HepG2 (cell line): ENCODE measurements around the gene POLE4. TPM values are rescaled to one million over a fixed set of nuclear protein-coding genes. Genes with fewer than 3 reads are reported as not detected.

Experiments
- ATAC-seq: fragments of 200-7000 bp; cut with Tn5 transposase; 3 replicates; pipeline ENCODE4 v1.9.1; 2020; ENCODE audit warnings: mild to moderate bottlenecking, moderate library complexity
- BruUV-seq: library from RNA; stranded (reverse); fragments of 400-500 nt; replicated peaks from 2 replicates; lab custom pipeline; 2021; lab: Mats Ljungman, UMichigan
- CTCF ChIA-PET: fragments of 300-600 bp; formaldehyde crosslinking; extraction: SDS; loops from one replicate; lab custom pipeline; 2021; ENCODE audit warnings: low total read pairs, inconsistent platforms, low intra/inter-chr PET ratio; lab: Yijun Ruan, JAX
- POLR2A ChIA-PET: fragments of 350-600 bp; sonication (Branson Sonifier 250); formaldehyde crosslinking; loops from one replicate; lab custom pipeline; 2020; ENCODE audit warnings: antibody characterized with exemption, inconsistent platforms; lab: Yijun Ruan, JAX
- DNase-seq: peaks from one replicate; pipeline ENCODE4 v3.0.0-alpha.2; 2015; ENCODE audit warnings: low spot score
- FAIRE-seq: peaks from 3 replicates; lab custom pipeline; 2011; peaks lifted over from hg19 to GRCh38; lab: Jason Lieb, UNC
- H2AFZ ChIP-seq: one replicate; pipeline ENCODE4 v1.6.1; 2011; ENCODE audit warnings: low read length, inconsistent platforms
- H3K27ac ChIP-seq: fragments of 300-600 bp; 3 replicates; pipeline ENCODE4 v1.8.0; 2011; ENCODE audit warnings: mixed run types, mild to moderate bottlenecking, mixed read lengths, low read length, inconsistent platforms; ENCODE audit not compliant: insufficient read depth; ENCODE audit errors: extremely low read length
- H3K27me3 ChIP-seq, 2 experiments: fragments of 200-600 bp in 1 of 2; 2 replicates in 1 of 2; 3 replicates in 1 of 2; pipeline versions ENCODE4 v1.6.0 to v1.8.0; 2011; ENCODE audit warnings: low read length in 2 of 2, mild to moderate bottlenecking in 2 of 2, moderate library complexity in 2 of 2, inconsistent platforms in 1 of 2; ENCODE audit not compliant: insufficient read depth in 2 of 2, control insufficient read depth in 1 of 2
- H3K36me3 ChIP-seq, 2 experiments: fragments of 200-600 bp in 1 of 2; replicated peaks in 1 of 2; 2 replicates in 1 of 2; 3 replicates in 1 of 2; pipeline versions ENCODE4 v1.5.1 to v1.8.0; 2011; ENCODE audit warnings: low read length in 2 of 2, inconsistent platforms in 1 of 2; ENCODE audit not compliant: insufficient read depth in 2 of 2, control insufficient read depth in 1 of 2
- H3K4me1 ChIP-seq: 2 replicates; pipeline ENCODE4 v1.5.1; 2012; ENCODE audit warnings: low read length, inconsistent platforms; ENCODE audit not compliant: insufficient read depth
- H3K4me2 ChIP-seq: 2 replicates; pipeline ENCODE4 v1.6.0; 2011; ENCODE audit warnings: low read depth, low read length, inconsistent platforms
- H3K4me3 ChIP-seq, 3 experiments: fragments of 200-600 bp in 1 of 3; sonication (generic), shearing (Covaris generic) in 1 of 3; replicated peaks in 1 of 3; 2 replicates each; pipeline ENCODE4 v1.5.1; 2011 to 2016; ENCODE audit warnings: low read length in 3 of 3, inconsistent platforms in 2 of 3, low read depth in 2 of 3, mild to moderate bottlenecking in 2 of 3, control low read depth in 1 of 3, mixed read lengths in 1 of 3; ENCODE audit not compliant: insufficient read depth in 1 of 3
- H3K79me2 ChIP-seq: one replicate; pipeline ENCODE4 v1.6.1; 2011; ENCODE audit warnings: low read length, inconsistent platforms; ENCODE audit not compliant: insufficient read depth
- H3K9ac ChIP-seq: 2 replicates; pipeline ENCODE4 v1.6.0; 2011; ENCODE audit warnings: mild to moderate bottlenecking, low read depth, low read length, inconsistent platforms; ENCODE audit not compliant: insufficient read depth
- H3K9me3 ChIP-seq: 2 replicates; pipeline ENCODE4 v1.5.1; 2012; ENCODE audit warnings: mild to moderate bottlenecking, low read length
- H4K20me1 ChIP-seq: 2 replicates; pipeline ENCODE4 v1.6.0; 2011; ENCODE audit warnings: inconsistent platforms, mild to moderate bottlenecking, low read length, moderate library complexity; ENCODE audit not compliant: insufficient read depth
- CTCF ChIP-seq: sonication (generic); formaldehyde crosslinking; IDR thresholded peaks from 2 replicates; pipeline ENCODE4 v1.5.0; 2020; ENCODE audit warnings: mild to moderate bottlenecking, missing genetic modification reagents, moderate library complexity
- HBP1 ChIP-seq: IDR thresholded peaks from 2 replicates; pipeline ENCODE4 v1.6.1; 2016; ENCODE audit warnings: low read depth, control low read depth
- MIXL1 ChIP-seq: IDR thresholded peaks from 2 replicates; pipeline ENCODE4 v1.6.1; 2016
- RAD21 ChIP-seq: fragments of 450-650 bp; formaldehyde crosslinking; IDR thresholded peaks from 2 replicates; pipeline ENCODE4 v1.5.0; 2020; ENCODE audit warnings: mild to moderate bottlenecking
- SMC3 ChIP-seq: IDR thresholded peaks from 2 replicates; pipeline ENCODE4 v1.6.1; 2011; ENCODE audit warnings: low read length, improper control_type of control experiment
- STAG1 ChIP-seq: sonication (generic); formaldehyde crosslinking; IDR thresholded peaks from 2 replicates; pipeline ENCODE4 v1.4.0; 2020; ENCODE audit warnings: missing genetic modification reagents
- ZNF720 ChIP-seq: sonication (generic); formaldehyde crosslinking; IDR thresholded peaks from 2 replicates; pipeline ENCODE4 v1.4.0; 2020; ENCODE audit warnings: missing genetic modification reagents
- WGBS: methylation state at CpG from one replicate; pipeline ENCODE4 v1.1.6; 2017; ENCODE audit warnings: low lambda C conversion rate; 5-methylcytosine and 5-hydroxymethylcytosine counted together
- in situ Hi-C: cut with HindIII; loops from 2 replicates; pipeline ENCODE4 v1.10.0; 2017; ENCODE audit warnings: low pct_unique_long_range_greater_than_20kb; ENCODE audit not compliant: extremely low pct_ligation_motif_present
- intact Hi-C: fragments of 100-400 bp; cut with micrococcal nuclease; formaldehyde crosslinking; loops from one replicate; pipeline ENCODE4 v1.10.0; 2022; ENCODE audit not compliant: unreplicated experiment
- polyA plus RNA-seq, 8 experiments: library from polyadenylated mRNA; depleted of rRNA in 3 of 8; stranded (reverse) in 7 of 8; unstranded in 1 of 8; fragments of >200 nt; fragmentation: Illumina TruSeq in 4 of 8; extraction: Trizol in 4 of 8; gene quantifications; 2 replicates each; pipeline versions ENCODE4 v1.2.1 to v1.2.3, GENCODE V29; 2011 to 2016; ENCODE audit warnings: low read depth in 4 of 8, missing spikeins in 1 of 8, mixed read lengths in 1 of 8; ENCODE audit not compliant: insufficient read depth in 1 of 8
- total RNA-seq, 5 experiments: library from RNA; depleted of rRNA; stranded (reverse); fragments of >200 nt; fragmentation: Illumina TruSeq; extraction: Trizol; gene quantifications; 2 replicates each; pipeline ENCODE4 v1.2.3, GENCODE V29; 2016; ENCODE audit warnings: low read depth in 1 of 5

Gene POLE4
- total and polyA plus RNA-seq, 2 of the 13 experiments (the other 11 are each of a cell fraction or from before 2014, with no cell fraction given), result 106 to 116 TPM

- Histone ChIP-seq H3K4me2 (no peak overlapping the region), H3K9ac (no peak overlapping the region), H3K79me2 (no peaks in the 10 kb centered on the region), H3K9me3 (no peaks in the 10 kb centered on the region), H3K27me3 (no peaks in the 10 kb centered on the region), H3K4me1 (no peaks in the 10 kb centered on the region), H4K20me1 (no peaks in the 10 kb centered on the region)
- ChIA-PET POLR2A (no interaction called here), CTCF (interaction anchor here (1.4 kb wide), 1 partner anchor 62 kb away, joined by 9 read pairs; no protein-coding TSS in a partner anchor)
- BruUV-seq, result no TSS peak
- FAIRE-seq, result no peak
- DNase-seq, result peak; percentile 24
- TF ChIP-seq SMC3, result peak; percentile 51; the same call in 1 of the 2 replicates
- peak; percentile 56 for TF ChIP-seq RAD21
- no peak for TF ChIP-seq ZNF720
- TF ChIP-seq CTCF (CRISPR knock-in tag), result peak; percentile 61
- TF ChIP-seq STAG1 (CRISPR knock-in tag), result peak; percentile 84
- 0 out of 2 replicates have a peak, but pooled peaks have one; percentile 23 for TF ChIP-seq MIXL1
- no peak for TF ChIP-seq HBP1 (CRISPR knock-in tag)
- TF ChIP-seq, all 625 proteins: peak for 5
- Histone ChIP-seq H3K4me3 (no peak overlapping the region), H3K27ac (no peak overlapping the region), H2AFZ (no peak overlapping the region), H3K36me3 (peaks cover 2 to 3% of the 10 kb centered on the region in 2 experiments; a peak in 4 of 5 replicates)
- intact Hi-C loops (loop anchor here (1.0 kb wide), 1 partner anchor 63 kb away; no protein-coding TSS in a partner anchor), in situ Hi-C loops (no loop called here)
- WGBS, result 57% methylated on average over 3 of the region's 3 CpGs
- ATAC-seq, result peak; percentile 67
These were observed 24.1 kb downstream of the POLE4 start for GRCh38 chr2:74982577-74982976.
